HG02973 (cell line): ENCODE measurements around the gene PIEZO2.
"Not testable (repeated sequence)": the region's sequence is repeated elsewhere in the genome, so short reads cannot be mapped to it uniquely, and the experiment has no call there.

ENCODE experiments used
- ATAC-seq: cut with Tn5 transposase; IDR thresholded peaks from one replicate; pipeline ENCODE4 v1.9.1; 2021; ENCODE audit warnings: moderate library complexity; ENCODE audit not compliant: unreplicated experiment

PIEZO2 gene

GRCh38 chr18:10644003-10644402, 505.4 kb downstream of the PIEZO2 start:
- ATAC-seq: not testable (repeated sequence)

DNA sequence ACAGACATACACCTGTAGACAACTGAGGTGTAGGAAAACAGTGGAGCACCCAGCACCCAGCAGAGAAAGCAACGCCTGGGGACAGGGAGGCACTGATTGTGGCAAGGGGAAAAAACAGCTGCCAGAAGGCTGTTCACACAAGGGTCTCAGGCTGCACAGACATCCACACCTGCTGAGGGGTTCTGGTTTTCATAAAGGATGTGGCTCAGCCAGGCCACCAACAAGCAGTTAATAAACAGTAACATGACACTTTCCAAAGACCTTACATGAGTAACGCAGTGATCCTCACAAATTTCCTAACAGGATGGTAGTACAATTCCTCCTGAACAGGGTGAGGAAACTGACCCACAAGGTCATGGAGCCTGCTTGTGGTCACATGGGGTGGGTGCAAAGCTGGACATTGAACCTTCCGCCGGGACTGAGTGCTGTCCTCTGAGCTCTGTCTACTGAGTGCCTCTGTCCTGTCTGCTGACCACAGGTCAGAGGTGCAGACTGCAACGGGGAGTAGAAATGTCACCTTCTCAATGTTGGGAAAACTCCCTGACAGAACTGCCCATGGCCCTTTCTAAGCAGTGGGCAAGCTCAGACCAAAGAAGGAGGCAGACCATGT, 506.3 kb downstream of the PIEZO2 start:
- ATAC-seq: not testable (repeated sequence)

- not testable (repeated sequence) for ATAC-seq
These were observed 510.9 kb downstream of the PIEZO2 start for GRCh38 chr18:10638539-10638885.

GRCh38 chr18:10637858-10638538, 511.4 kb downstream of the PIEZO2 start:
- not testable (repeated sequence) for ATAC-seq

DNA sequence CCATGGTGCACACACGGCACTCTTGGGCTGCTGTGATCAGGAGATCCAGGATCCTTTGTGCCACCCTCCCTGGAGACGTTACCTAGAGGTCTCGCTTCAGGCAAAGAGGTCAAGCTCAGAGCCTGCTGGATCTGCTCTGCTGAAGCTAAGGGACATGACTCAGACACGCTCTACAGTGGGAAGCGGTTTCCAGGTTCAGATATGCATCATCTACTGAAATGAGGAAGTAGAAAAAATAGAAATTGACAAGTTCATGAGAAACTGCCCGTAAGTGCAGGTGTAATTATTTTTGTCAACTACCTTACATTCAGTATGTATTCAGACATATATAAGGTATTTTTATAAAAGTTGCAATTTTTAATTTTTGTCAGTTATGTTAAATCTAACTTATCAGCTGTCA, 520.3 kb downstream of the PIEZO2 start:
- peak; percentile 99 for ATAC-seq

GRCh38 chr18:10626606-10627213, 522.7 kb downstream of the PIEZO2 start:
- ATAC-seq: not testable (repeated sequence)

GRCh38 chr18:10623606-10624005, 525.8 kb downstream of the PIEZO2 start:
- not testable (repeated sequence) for ATAC-seq

- ATAC-seq: not testable (repeated sequence)
These were observed 526.4 kb downstream of the PIEZO2 start for GRCh38 chr18:10622982-10623381.

- ATAC-seq: not testable (repeated sequence)
These were observed 528.6 kb downstream of the PIEZO2 start for GRCh38 chr18:10620670-10621329.
